ENCODE results near the gene WASHC4.

WASHC4 gene, protein sequence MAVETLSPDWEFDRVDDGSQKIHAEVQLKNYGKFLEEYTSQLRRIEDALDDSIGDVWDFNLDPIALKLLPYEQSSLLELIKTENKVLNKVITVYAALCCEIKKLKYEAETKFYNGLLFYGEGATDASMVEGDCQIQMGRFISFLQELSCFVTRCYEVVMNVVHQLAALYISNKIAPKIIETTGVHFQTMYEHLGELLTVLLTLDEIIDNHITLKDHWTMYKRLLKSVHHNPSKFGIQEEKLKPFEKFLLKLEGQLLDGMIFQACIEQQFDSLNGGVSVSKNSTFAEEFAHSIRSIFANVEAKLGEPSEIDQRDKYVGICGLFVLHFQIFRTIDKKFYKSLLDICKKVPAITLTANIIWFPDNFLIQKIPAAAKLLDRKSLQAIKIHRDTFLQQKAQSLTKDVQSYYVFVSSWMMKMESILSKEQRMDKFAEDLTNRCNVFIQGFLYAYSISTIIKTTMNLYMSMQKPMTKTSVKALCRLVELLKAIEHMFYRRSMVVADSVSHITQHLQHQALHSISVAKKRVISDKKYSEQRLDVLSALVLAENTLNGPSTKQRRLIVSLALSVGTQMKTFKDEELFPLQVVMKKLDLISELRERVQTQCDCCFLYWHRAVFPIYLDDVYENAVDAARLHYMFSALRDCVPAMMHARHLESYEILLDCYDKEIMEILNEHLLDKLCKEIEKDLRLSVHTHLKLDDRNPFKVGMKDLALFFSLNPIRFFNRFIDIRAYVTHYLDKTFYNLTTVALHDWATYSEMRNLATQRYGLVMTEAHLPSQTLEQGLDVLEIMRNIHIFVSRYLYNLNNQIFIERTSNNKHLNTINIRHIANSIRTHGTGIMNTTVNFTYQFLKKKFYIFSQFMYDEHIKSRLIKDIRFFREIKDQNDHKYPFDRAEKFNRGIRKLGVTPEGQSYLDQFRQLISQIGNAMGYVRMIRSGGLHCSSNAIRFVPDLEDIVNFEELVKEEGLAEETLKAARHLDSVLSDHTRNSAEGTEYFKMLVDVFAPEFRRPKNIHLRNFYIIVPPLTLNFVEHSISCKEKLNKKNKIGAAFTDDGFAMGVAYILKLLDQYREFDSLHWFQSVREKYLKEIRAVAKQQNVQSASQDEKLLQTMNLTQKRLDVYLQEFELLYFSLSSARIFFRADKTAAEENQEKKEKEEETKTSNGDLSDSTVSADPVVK

DNA sequence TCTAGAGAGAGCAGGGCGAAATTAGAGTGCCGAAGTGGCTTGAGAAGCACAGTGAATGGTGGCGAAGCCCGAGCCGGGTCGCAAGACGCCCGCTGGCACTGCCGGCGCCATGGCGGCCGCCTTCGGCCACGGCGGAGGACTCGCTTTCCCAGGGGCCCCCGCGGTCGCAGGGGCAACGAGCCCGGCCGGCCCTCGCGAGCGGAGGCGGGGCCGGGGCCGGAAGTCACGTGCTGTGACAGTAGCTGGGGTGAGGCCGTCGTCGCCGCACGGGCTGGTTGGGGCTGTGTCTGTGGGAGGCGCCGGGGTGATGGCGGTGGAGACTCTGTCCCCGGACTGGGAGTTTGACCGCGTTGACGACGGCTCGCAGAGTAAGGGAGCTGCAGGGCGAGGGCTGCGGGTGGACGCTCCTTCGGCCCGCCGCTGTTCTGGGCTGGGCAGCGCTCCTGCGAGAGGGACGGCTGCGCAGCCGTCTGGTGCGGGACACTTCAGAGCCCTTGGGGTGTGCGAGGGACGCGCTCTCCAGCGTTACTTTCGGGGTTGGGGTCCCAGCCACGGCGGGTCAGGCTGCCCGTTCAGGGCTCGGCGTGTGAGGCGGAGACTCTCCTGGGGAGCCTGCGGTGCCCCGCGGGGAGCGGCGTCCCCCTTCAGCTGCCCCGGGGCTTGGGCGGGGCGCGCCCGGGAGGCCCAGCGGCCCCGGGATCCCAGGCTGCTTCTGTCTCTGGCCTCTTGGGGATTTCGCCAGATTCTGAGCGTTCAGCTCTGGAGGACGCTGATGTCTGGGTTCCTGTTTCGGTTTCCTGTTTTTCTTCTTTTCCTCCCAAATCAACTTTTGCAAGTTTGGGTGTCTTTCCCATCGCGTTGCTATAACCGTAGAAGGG, at the start of gene WASHC4:
Gene WASHC4 (plus strand): TSS at position 238 of the 878 bp plus-strand sequence. CDS start 70 bp downstream, at position 308.
- TF ChIP-seq, protein P1, sequence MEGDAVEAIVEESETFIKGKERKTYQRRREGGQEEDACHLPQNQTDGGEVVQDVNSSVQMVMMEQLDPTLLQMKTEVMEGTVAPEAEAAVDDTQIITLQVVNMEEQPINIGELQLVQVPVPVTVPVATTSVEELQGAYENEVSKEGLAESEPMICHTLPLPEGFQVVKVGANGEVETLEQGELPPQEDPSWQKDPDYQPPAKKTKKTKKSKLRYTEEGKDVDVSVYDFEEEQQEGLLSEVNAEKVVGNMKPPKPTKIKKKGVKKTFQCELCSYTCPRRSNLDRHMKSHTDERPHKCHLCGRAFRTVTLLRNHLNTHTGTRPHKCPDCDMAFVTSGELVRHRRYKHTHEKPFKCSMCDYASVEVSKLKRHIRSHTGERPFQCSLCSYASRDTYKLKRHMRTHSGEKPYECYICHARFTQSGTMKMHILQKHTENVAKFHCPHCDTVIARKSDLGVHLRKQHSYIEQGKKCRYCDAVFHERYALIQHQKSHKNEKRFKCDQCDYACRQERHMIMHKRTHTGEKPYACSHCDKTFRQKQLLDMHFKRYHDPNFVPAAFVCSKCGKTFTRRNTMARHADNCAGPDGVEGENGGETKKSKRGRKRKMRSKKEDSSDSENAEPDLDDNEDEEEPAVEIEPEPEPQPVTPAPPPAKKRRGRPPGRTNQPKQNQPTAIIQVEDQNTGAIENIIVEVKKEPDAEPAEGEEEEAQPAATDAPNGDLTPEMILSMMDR (IDR thresholded peaks at IDR 0.05): no peak
- H3K27ac ChIP-seq: peak within 1 kb of the TSS; percentile 92 to 96
- peak within 1 kb of the TSS; percentile 91 for H3K4me3 ChIP-seq
- DNase-seq (ENCODE audit: low spot score): peak; percentile 96

DNA sequence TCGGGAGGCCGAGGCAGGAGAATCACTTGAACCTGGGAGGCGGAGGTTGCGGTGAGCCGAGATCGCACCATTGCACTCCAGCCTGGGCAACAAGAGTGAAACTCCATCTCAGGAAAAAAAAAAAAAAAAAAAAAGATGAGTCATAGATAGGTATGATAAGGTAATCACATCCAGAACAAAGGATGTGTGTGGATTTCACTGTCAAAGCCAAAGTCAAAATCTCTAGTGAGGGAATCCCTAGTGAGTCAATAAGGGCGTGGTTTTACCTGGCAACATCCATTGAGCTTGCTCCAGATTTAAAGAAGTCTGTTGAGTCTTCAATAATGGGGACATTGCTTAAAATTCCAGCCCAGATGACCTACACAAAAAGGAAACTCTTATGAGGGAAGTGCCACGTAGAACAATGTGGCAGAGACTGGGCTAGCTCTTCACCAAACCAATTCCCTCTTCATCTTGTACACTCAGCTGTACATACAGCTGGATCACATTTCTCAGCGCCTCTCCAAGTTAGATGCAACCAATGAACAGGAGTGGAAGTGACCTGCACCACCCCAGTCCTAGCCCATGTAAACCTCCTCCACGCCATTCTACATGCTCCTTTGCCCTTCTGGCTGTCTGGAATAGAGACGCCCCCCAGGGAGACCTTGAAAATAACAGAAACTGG, 46.7 kb upstream of the WASHC4 start:
- Histone ChIP-seq H3K27ac (no peak overlapping the region), H3K4me3 (no peak overlapping the region)
- no peak for DNase-seq (ENCODE audit: low spot score)
- TF ChIP-seq, protein P1 (IDR thresholded peaks at IDR 0.05): no peak

DNA sequence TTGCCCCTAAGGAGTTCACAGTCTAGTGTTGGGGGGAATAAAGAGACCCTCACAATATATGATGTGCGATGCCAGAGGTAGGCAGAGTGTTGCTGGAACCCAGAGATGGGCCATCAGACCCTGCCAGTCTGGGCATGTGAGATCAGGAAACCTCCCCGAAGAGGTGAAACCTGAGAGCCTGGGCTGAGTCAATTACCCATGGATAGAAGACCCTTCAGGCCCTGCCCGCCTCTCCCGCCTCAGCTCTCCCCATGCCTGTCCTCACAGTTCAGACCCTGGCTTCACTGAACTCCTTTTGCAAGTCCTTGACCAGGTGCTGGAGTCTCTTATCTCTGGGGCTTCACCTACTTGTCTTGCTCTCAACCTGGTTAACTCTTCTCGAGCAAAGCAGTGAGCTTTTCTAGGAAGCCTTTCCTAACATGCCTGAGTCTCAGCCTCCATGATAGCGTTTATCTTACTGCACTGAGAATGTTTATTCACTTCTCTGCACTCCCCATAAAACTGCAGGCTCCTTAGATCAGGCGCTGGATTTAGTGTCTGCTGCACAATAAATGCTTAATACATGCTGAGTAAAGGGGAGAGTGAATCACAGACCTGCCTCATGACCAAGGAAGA, 42.9 kb upstream of the WASHC4 start:
- Histone ChIP-seq H3K27ac (no peak overlapping the region), H3K4me3 (no peak overlapping the region)
- no peak for DNase-seq (ENCODE audit: low spot score)
- TF ChIP-seq, protein P1 (IDR thresholded peaks at IDR 0.05): no peak

DNA sequence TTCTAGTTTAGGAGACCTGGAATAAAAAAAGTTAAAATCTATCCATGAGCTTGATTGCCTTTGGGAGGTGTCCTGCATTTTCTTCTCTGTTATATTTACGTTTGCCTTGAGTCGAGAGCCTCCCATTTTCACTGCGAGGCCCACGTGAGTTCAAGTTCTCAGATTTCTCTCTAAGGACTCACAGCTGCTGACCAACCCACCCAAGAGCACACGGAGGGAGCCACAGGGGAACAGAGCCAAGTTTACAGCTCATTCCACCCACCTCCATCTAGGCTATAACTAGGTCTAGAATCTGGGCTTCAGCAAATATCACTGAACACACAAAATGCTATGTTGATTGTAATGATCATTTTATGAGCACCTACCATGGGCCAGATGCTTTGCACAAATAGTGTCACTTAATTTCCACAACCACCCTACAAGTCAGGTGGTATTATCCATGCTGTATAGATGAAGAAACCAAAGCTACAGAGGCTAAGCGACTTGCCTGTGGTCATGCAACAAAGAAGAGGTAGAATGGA, 40.0 kb upstream of the WASHC4 start:
- TF ChIP-seq, protein P1 (IDR thresholded peaks at IDR 0.05): no peak
- no peak for DNase-seq (ENCODE audit: low spot score)
- Histone ChIP-seq H3K27ac (no peak overlapping the region), H3K4me3 (no peak overlapping the region)

DNA sequence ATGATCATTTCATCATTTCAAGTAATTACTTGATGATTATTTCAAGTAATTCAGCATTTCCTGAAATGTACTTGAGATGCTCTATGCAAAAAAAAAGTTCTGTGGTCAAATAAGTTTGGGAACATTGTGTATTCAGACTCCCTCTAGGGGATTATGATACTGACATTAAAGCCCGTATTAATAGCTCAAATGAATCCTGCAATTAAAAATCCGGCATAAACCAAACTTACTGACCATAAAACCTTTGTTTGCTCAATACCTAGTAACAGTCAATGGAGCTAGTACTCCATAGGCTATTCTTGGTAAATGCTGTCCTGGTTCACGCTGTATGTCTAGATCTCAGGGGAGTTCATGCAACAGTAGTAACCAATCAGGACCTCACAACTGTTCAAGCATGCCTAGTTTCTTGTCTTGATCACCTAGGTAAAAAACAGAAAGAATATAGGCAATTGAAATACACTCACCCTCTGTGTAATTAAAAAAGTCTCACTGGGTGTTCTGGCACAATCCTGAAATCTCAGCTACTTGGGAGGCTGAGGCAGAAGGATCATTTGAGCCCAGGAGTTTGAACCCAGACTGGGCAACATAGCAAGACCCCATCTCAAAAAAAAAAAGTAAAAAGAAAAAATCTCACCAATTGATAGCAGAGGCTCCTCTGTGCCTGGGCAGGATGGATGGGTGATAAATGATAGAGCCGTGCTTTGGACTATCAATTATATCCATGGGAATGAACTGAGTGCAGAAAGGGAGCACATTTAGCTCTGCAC, 37.4 kb upstream of the WASHC4 start:
- TF ChIP-seq, protein P1 (IDR thresholded peaks at IDR 0.05): no peak
- Histone ChIP-seq H3K4me3 (no peak overlapping the region), H3K27ac (no peak overlapping the region)
- DNase-seq (ENCODE audit: low spot score): no peak
